ENCODE measurements around the gene NUDT17. TPM values are rescaled to one million over a fixed set of nuclear protein-coding genes. Genes with fewer than 3 reads are reported as not detected.

Gene NUDT17
- total RNA-seq, 1 donor from 2014 or later: 3.9 TPM

GRCh38 chr1:145837656-145838055 lies 7.8 kb upstream of the NUDT17 start:
- intact Hi-C loops (cut with DNase I): no loop called here
- no peak for ATAC-seq
- no peak for DNase-seq (ENCODE audit: low spot score)

- DNase-seq (ENCODE audit: low spot score) (no peak), ATAC-seq (no peak)
- intact Hi-C loops (cut with DNase I): no loop called here
These were observed 2.4 kb upstream of the NUDT17 start for GRCh38 chr1:145843031-145843430.

- DNase-seq (ENCODE audit: low spot score) (no peak), ATAC-seq (peak; percentile 46)
- intact Hi-C loops (cut with DNase I): no loop called here
These were observed 301 bp upstream of the NUDT17 start for GRCh38 chr1:145845144-145845513.

DNA sequence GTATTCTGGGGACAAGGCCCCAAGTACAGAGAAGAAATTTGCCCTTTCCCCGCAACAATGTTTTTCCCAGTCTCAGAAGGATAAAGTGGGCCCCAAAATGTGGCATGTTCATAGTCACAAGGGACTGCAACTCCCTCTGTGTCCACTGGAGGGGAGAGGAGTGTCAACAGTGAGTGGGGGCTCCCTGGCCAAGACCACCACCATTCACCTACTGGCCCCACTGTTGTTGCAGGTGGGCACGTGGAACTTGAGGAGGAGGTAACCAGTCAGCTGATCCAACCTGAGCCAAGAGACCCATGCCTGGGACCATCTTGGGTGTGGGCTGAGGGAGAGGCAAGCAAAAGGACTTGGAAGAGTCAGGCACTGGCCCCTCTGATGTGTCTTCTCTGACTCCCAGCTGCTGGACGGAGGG lies 777 bp downstream of the NUDT17 start:
- intact Hi-C loops (cut with DNase I): no loop called here
- ATAC-seq (peak; percentile 58), DNase-seq (ENCODE audit: low spot score) (no peak)

GRCh38 chr1:145847827-145848226 lies 2.4 kb downstream of the NUDT17 start:
- intact Hi-C loops (cut with DNase I): no loop called here

GRCh38 chr1:145849356-145850160 lies 4.1 kb downstream of the NUDT17 start:
- no peak for ATAC-seq
- intact Hi-C loops (cut with DNase I): no loop called here
- DNase-seq (ENCODE audit: low spot score): no peak

More at GRCh38 chr1:145847827-145848226, 2.4 kb downstream of the NUDT17 start:
- no peak for ATAC-seq
- DNase-seq (ENCODE audit: low spot score): no peak

DNA sequence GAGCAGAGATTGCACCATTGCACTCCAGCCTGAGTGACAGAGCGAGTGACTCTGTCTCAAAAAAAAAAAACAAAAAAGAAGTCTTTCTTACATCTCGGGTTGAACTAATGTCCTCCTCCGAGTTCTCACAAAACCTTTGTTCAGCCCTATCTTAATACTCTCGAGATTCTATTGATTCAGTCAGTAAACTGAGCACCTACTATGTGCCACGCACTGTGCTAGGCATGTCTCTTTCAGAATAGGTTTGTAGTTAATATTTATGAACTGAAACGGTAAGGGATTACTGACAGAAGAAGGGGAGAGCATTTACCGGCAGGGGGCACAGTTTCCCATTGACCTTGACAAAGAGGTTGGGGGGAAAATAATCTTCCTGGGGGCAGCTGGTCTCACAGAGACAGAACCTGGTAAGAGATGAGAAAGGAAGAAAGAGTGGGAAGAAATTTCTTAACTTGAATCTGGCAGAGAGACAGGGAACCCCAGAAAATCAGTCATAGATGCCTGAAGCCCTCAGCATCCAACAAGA lies 10.1 kb downstream of the NUDT17 start:
- ATAC-seq (no peak), DNase-seq (ENCODE audit: low spot score) (no peak)
- intact Hi-C loops (cut with DNase I): no loop called here

DNA sequence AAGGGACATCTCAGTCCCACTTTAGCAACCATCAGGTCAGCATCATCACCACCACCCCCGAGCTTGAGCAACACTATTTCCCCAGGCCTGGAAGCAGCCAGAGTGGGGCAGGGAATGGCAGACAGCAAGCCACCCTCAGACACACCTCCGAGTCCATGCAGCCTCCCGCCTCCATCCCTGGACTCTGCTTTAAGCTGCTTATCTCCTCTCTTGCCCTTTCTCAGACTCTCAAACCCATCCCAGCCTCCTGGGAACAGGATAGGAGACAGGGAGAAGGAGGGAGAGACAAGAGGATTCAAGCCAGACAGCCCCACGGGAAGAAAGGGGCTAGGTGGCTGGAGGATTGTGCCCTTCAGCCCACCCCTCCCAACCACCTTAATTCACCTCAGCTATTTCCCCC lies 11.7 kb downstream of the NUDT17 start:
- intact Hi-C loops (cut with DNase I): no loop called here
- no peak for ATAC-seq
- DNase-seq (ENCODE audit: low spot score): no peak

DNA sequence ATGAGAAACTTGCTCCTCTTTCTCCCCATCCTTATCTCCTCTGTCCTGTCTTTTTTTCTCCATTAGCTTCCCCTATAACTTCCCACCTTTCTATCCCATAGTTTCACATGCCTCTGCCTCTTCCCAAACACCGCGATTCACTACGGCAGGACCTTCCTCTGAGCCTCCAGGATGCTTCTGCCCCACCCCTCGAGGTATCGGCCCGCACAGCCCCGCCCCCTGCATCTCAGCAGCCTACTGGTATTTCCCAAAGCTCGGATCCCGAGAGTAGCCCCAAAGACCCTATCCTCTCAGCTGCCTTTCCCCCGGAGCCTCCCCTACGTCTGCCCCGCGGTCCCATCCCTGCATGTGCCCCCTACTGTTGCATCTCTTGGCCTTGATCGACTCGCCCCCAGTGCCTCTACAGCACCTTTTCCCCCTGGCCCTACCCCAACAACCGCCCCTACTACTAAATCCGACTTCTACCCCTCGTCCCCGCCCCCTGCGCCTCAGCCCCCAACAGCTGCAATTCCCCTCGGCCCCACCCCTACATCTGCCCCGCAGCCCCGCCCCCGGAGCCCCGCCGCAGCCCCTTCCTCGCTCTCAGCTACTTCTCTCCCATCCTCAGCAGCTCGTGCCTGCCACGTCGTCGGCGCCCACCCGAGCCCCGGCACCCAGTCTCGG lies 12.9 kb downstream of the NUDT17 start:
- ATAC-seq: peak; percentile 35
- intact Hi-C loops (cut with DNase I): no loop called here
- DNase-seq (ENCODE audit: low spot score): peak; percentile 79

DNA sequence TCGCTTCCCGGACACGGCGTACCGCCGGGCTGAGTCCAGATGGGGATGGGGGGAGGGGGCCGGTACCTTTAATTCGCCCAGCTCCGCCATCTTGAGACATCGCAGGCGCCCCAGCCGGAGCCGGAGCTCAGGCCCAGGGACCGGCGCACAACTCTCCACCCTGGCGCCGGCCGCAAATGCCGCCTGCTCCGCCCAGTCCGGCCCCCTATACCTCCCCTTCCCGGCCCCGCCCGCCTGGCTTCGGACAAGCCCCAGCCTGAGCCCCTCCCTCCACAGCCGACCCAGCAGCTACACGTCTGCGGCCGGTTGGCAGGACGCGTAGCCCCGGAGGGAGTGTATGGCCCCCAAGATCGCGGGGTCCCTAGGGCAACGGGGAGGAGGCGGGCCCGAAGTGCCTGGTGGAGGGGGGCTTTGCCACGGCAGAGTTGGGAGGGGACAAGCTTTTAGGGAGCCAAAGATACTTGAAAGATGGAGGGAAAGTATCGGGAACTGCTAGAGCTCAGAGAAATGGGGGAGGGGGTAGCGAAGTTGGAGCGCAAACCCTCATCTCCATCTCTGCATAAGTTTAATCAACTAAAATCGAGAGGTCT lies 13.6 kb downstream of the NUDT17 start, which contains the start of gene PIAS3:
PIAS3 (minus strand) TSS at position 181 of the 590 bp plus-strand sequence; CDS start at position 90, 91 bp downstream.
- intact Hi-C loops (cut with DNase I): no loop called here
- DNase-seq (ENCODE audit: low spot score) (peak; percentile 97), ATAC-seq (peak; percentile 97)

DNA sequence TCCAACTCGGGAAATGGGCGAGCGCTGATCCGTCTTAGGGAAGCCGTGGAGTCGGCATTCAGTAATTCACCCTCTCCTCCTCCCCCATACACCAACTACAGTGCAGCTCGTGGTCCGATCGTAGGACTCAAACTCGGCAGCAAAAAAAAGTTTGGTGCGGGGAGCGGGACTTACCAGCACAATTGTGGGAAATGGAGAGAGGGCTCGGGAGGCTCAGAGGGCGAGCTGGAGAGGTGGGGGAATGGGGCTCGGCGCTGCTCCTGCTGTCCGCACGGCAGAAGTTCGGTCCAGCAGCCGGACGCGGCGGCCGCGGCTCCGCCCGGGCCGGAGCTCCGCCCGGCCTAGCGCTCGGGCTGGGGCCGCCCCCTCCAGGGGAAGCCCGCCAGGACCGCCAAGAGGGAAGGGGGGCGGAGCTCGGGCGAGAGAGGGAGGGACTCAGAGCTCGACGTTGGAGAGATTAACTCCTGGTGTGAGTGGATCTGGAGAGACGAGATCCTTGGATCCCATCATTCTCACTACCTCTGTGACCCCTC lies 14.1 kb downstream of the NUDT17 start:
- peak; percentile 95 for DNase-seq (ENCODE audit: low spot score)
- ATAC-seq: peak; percentile 90
- intact Hi-C loops (cut with DNase I): no loop called here

DNA sequence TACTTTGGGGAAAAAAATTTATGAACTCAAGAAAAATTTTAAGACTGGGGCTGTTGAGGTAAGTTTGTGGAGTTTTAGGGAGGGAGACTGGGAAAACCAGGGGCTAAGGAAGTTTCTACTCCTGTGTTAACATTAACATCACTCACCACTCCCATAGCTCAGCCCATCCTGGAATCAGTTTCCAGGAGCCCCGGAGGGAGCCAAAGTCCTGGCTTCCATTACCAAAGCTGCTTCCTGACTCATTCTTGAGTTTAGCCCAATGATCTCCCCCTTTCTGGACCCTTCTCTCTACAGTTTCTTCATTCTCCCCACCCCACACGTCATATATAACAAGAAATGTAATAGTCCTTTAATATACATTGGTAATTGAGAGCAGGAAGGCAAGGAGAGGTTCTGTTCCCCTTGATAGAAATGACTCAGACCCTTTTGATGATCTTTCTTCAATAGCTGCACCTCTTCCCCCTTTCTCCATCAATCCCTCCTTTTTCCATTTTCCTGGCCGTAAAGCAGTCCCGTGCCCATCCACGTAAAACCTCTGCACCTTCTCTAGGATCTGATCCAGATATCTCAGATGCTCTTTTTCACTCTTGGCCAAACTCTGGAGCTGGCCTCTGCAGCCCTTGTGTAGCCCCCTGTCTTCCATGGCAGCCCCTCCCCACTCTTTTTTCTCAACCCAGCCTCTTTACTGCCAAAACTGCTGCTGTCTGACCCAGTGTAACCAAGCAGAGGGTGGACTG lies 18.0 kb downstream of the NUDT17 start:
- ATAC-seq (no peak), DNase-seq (ENCODE audit: low spot score) (no peak)
- intact Hi-C loops (cut with DNase I): no loop called here

GRCh38 chr1:145868232-145868631 lies 22.8 kb downstream of the NUDT17 start:
- ATAC-seq (no peak), DNase-seq (ENCODE audit: low spot score) (no peak)
- intact Hi-C loops (cut with DNase I): no loop called here

GRCh38 chr1:145871994-145872924 lies 26.8 kb downstream of the NUDT17 start:
- DNase-seq (ENCODE audit: low spot score) (peak; percentile 71), ATAC-seq (peak; percentile 86)
- intact Hi-C loops (cut with DNase I): no loop called here

- intact Hi-C loops (cut with DNase I): no loop called here
- ATAC-seq (no peak), DNase-seq (ENCODE audit: low spot score) (no peak)
These were observed 29.2 kb downstream of the NUDT17 start for GRCh38 chr1:145874646-145875045.

DNA sequence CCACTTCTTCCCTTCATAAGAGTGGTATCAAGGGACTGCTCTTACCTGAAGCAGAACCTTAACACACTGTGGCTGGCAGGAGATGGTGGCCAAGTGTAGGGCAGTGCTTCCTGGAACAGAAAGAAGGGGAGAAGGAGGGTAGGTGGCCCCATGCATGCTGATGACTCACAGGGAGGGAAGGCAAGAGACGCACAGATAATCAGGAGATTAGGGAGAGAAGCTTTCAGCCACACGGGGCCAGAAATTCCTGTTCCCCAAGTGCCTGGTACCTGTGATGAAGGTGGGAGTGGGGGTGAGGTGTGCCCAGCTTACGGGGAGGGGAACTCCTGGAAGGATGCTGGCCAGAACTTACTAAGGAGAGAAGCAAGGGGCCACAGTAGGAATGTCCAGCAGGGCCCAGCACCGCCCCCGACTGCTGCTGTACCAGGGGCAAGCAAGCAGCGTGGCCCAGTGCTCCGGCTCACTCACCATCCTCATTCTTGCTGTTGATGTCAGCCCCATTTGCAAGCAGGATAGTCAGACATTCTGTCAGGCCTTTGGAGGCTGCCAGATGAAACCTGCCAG lies 32.6 kb downstream of the NUDT17 start:
- ATAC-seq: no peak
- no peak for DNase-seq (ENCODE audit: low spot score)

GRCh38 chr1:145878724-145879123 lies 33.3 kb downstream of the NUDT17 start:
- intact Hi-C loops (cut with DNase I): no loop called here
- DNase-seq (ENCODE audit: low spot score) (no peak), ATAC-seq (no peak)

More for the DNA sequence above, 32.6 kb downstream of the NUDT17 start:
- intact Hi-C loops (cut with DNase I): no loop called here

DNA sequence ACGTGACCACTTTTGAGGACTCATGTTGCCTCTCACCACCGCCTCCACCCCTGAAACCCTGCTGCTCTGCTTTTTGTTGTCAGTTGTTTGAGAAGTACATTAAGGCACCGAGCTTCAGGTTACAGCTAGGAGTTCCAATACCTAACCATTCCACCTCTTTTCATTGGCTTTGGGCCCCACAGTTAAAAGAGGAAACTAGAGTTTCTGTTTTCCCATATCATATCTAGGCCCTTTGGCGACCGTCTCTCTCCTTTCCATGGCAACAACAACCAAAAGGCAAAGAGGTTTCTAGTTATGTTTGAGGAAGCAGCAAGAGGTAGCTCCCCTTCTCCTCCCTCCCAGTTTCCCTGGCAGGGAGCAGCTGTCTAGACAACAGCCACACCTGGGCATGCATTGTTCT lies 34.3 kb downstream of the NUDT17 start:
- intact Hi-C loops (cut with DNase I): no loop called here
- ATAC-seq (no peak), DNase-seq (ENCODE audit: low spot score) (no peak)
